CD14-positive monocyte (primary cell): ENCODE measurements around the gene NDFIP1. TPM values are rescaled to one million over a fixed set of nuclear protein-coding genes. Genes with fewer than 3 reads are reported as not detected.

Source experiments
- DNase-seq, 3 donors: peaks; one replicate each; pipeline ENCODE4 v3.0.0-alpha.2; 2011 to 2022
- H2AFZ ChIP-seq: 2 replicates; pipeline ENCODE4 v1.6.0; 2012; ENCODE audit warnings: mild to moderate bottlenecking, low read depth, low read length, inconsistent platforms; ENCODE audit not compliant: insufficient read depth, poor library complexity, severe bottlenecking
- H3K27ac ChIP-seq, 2 donors: 1 replicate in 1 of 2; 2 replicates in 1 of 2; pipeline ENCODE4 v1.5.1; 2012 to 2013; ENCODE audit warnings: low read length in 2 of 2, control low read depth in 1 of 2, inconsistent platforms in 1 of 2, low read depth in 1 of 2, mild to moderate bottlenecking in 1 of 2
- H3K27me3 ChIP-seq, 2 donors: one replicate each; pipeline versions ENCODE4 v1.6.0 to v1.6.1; 2011 to 2013; ENCODE audit warnings: low read length in 2 of 2; ENCODE audit not compliant: control insufficient read depth in 2 of 2, insufficient read depth in 2 of 2
- H3K36me3 ChIP-seq, 2 donors: replicated peaks in 1 of 2; 1 replicate in 1 of 2; 2 replicates in 1 of 2; pipeline versions ENCODE4 v1.5.1 to v1.6.1; 2012 to 2013; ENCODE audit warnings: low read length in 2 of 2, control low read depth in 1 of 2, inconsistent platforms in 1 of 2, mild to moderate bottlenecking in 1 of 2; ENCODE audit not compliant: insufficient read depth in 2 of 2, control insufficient read depth in 1 of 2
- H3K4me1 ChIP-seq, 2 donors: 1 replicate in 1 of 2; 2 replicates in 1 of 2; pipeline versions ENCODE4 v1.5.1 to v1.6.1; 2012 to 2013; ENCODE audit warnings: low read length in 2 of 2, control low read depth in 1 of 2, inconsistent platforms in 1 of 2, mild to moderate bottlenecking in 1 of 2, moderate library complexity in 1 of 2; ENCODE audit not compliant: insufficient read depth in 2 of 2, control insufficient read depth in 1 of 2
- H3K4me2 ChIP-seq: replicated peaks from 2 replicates; pipeline ENCODE3; 2012; ENCODE audit warnings: low read length, moderate library complexity, mild to moderate bottlenecking; ENCODE audit not compliant: poor library complexity, severe bottlenecking; ENCODE audit errors: extremely low read depth
- H3K4me3 ChIP-seq, 3 experiments: fragments of 200-600 bp in 1 of 3; sonication (generic) in 1 of 3; replicated peaks in 1 of 3; 1 replicate in 2 of 3; 2 replicates in 1 of 3; pipeline ENCODE4 v1.5.1; 2011 to 2013; ENCODE audit warnings: low read length in 3 of 3, mild to moderate bottlenecking in 3 of 3, control low read depth in 2 of 3, low read depth in 2 of 3, inconsistent platforms in 1 of 3, moderate library complexity in 1 of 3
- H3K79me2 ChIP-seq: 2 replicates; pipeline ENCODE4 v1.6.0; 2012; ENCODE audit warnings: mild to moderate bottlenecking, control low read depth, inconsistent platforms, low read length, moderate library complexity; ENCODE audit not compliant: insufficient read depth
- H3K9ac ChIP-seq: 2 replicates; pipeline ENCODE4 v1.6.0; 2017; ENCODE audit warnings: low read length, mild to moderate bottlenecking; ENCODE audit not compliant: insufficient read depth, poor library complexity, severe bottlenecking
- H3K9me3 ChIP-seq, 2 donors: replicated peaks in 1 of 2; 1 replicate in 1 of 2; 2 replicates in 1 of 2; pipeline versions ENCODE4 v1.5.1 to v1.6.1; 2012 to 2013; ENCODE audit warnings: low read length in 2 of 2, control low read depth in 1 of 2; ENCODE audit not compliant: control insufficient read depth in 1 of 2, insufficient read depth in 1 of 2
- H4K20me1 ChIP-seq: 2 replicates; pipeline ENCODE4 v1.6.0; 2012; ENCODE audit warnings: mild to moderate bottlenecking, low read length, control low read depth, moderate library complexity; ENCODE audit not compliant: insufficient read depth
- H3K27ac Mint-ChIP-seq, 7 donors: one replicate each; pipeline ENCODE4 v1.8.0; 2020; ENCODE audit warnings: mild to moderate bottlenecking in 7 of 7, mixed read lengths in 7 of 7, moderate library complexity in 6 of 7, inconsistent platforms in 2 of 7
- H3K27me3 Mint-ChIP-seq, 3 donors: one replicate each; pipeline ENCODE4 v1.8.0; 2021 to 2022; ENCODE audit warnings: low read depth in 3 of 3, mild to moderate bottlenecking in 3 of 3, mixed read lengths in 3 of 3, moderate library complexity in 3 of 3, inconsistent platforms in 1 of 3
- H3K36me3 Mint-ChIP-seq, 2 donors: one replicate each; pipeline ENCODE4 v1.8.0; 2020; ENCODE audit warnings: mixed read lengths in 2 of 2, inconsistent platforms in 1 of 2, mild to moderate bottlenecking in 1 of 2
- H3K4me1 Mint-ChIP-seq: one replicate; pipeline ENCODE4 v1.8.0; 2020; ENCODE audit warnings: mild to moderate bottlenecking, mixed read lengths
- H3K4me3 Mint-ChIP-seq, 2 donors: one replicate each; pipeline ENCODE4 v1.8.0; 2020; ENCODE audit warnings: mild to moderate bottlenecking in 2 of 2, mixed read lengths in 2 of 2, moderate library complexity in 1 of 2
- H3K9me3 Mint-ChIP-seq, 7 donors: one replicate each; pipeline ENCODE4 v1.8.0; 2020 to 2022; ENCODE audit warnings: mixed read lengths in 7 of 7, mild to moderate bottlenecking in 6 of 7, moderate library complexity in 6 of 7, inconsistent platforms in 2 of 7
- CTCF ChIP-seq: fragments of 200-600 bp; IDR thresholded peaks from one replicate; pipeline ENCODE4 v1.8.0; 2022; ENCODE audit warnings: antibody characterized with exemption, mild to moderate bottlenecking
- WGBS: methylation state at CpG from one replicate; pipeline ENCODE4 v1.1.5; 2013; ENCODE audit warnings: missing lambda C conversion rate; ENCODE audit not compliant: insufficient coverage; 5-methylcytosine and 5-hydroxymethylcytosine counted together
- intact Hi-C, 2 donors: fragments of 100-400 bp; cut with micrococcal nuclease; formaldehyde crosslinking; loops; one replicate each; pipeline versions ENCODE4 v1.15.0 to v1.15.1; 2023
- polyA plus RNA-seq, 3 donors: library from polyadenylated mRNA; depleted of rRNA in 1 of 3; unstranded in 2 of 3; stranded (reverse) in 1 of 3; fragments of 300-500 nt in 2 of 3; fragments of >200 nt in 1 of 3; fragmentation: Illumina TruSeq in 2 of 3; gene quantifications; 1 replicate in 2 of 3; 2 replicates in 1 of 3; pipeline ENCODE4 v1.2.3, GENCODE V29; 2012 to 2021

Gene NDFIP1
- polyA plus RNA-seq, 3 donors: 18.4 to 44.4 (median 44.0) TPM

GRCh38 chr5:142175039-142175438 lies 66.5 kb downstream of the NDFIP1 start:
- peaks cover 4 to 11% (median 8%) of the 10 kb centered on the region in 3 donors for H3K27me3 Mint-ChIP-seq
- H4K20me1 ChIP-seq: no peaks in the 10 kb centered on the region
- no peaks in the 10 kb centered on the region for H3K9me3 ChIP-seq
- H3K4me2 ChIP-seq: no peak overlapping the region
- H3K79me2 ChIP-seq: no peaks in the 10 kb centered on the region
- no peak overlapping the region for H3K4me3 ChIP-seq
- H3K36me3 ChIP-seq: no peaks in the 10 kb centered on the region
- TF ChIP-seq CTCF: no peak
- no peaks in the 10 kb centered on the region for H3K4me1 ChIP-seq
- no peak overlapping the region for H3K27ac ChIP-seq
- no peaks in the 10 kb centered on the region for H3K27me3 ChIP-seq
- H3K4me3 Mint-ChIP-seq: no peak overlapping the region
- no peak overlapping the region for H2AFZ ChIP-seq
- no peak overlapping the region for H3K9ac ChIP-seq
- H3K27ac Mint-ChIP-seq: no peak overlapping the region
- WGBS: no CpG with 5 or more reads among the region's 3 CpGs
- no peak for DNase-seq
- no peaks in the 10 kb centered on the region for H3K36me3 Mint-ChIP-seq
- no peaks in the 10 kb centered on the region for H3K4me1 Mint-ChIP-seq
- H3K9me3 Mint-ChIP-seq: peaks cover 0 to 2% (median 0%) of the 10 kb centered on the region in 7 donors
- intact Hi-C loops: no loop called here

GRCh38 chr5:142175461-142176142 lies 67.0 kb downstream of the NDFIP1 start:
- no peak overlapping the region for H3K4me2 ChIP-seq
- no peak overlapping the region for H2AFZ ChIP-seq
- H3K9me3 Mint-ChIP-seq: peaks cover 0 to 2% (median 0%) of the 10 kb centered on the region in 7 donors
- H3K27me3 Mint-ChIP-seq: peaks cover 5 to 11% (median 8%) of the 10 kb centered on the region in 3 donors
- H3K27ac Mint-ChIP-seq: peak overlapping the region in 1 of 7 donors; percentile 9
- DNase-seq: no peak
- no peaks in the 10 kb centered on the region for H3K9me3 ChIP-seq
- H3K4me1 ChIP-seq: no peaks in the 10 kb centered on the region
- H3K27me3 ChIP-seq: no peaks in the 10 kb centered on the region
- no peak for TF ChIP-seq CTCF
- no peak overlapping the region for H3K9ac ChIP-seq
- intact Hi-C loops: no loop called here
- no peaks in the 10 kb centered on the region for H3K79me2 ChIP-seq
- H3K4me3 ChIP-seq: no peak overlapping the region
- no peaks in the 10 kb centered on the region for H4K20me1 ChIP-seq
- no peak overlapping the region for H3K27ac ChIP-seq
- WGBS: 69% methylated on average over 2 of the region's 8 CpGs
- H3K36me3 ChIP-seq: no peaks in the 10 kb centered on the region
- no peaks in the 10 kb centered on the region for H3K36me3 Mint-ChIP-seq
- no peaks in the 10 kb centered on the region for H3K4me1 Mint-ChIP-seq
- no peak overlapping the region for H3K4me3 Mint-ChIP-seq
